GM20000 (cell line): ENCODE data around the gene GH2.
A peak's percentile ranks its signal among the peaks of the same experiment; 100 is the strongest.

Experiments
- DNase-seq: peaks from one replicate; pipeline ENCODE4 v3.0.0; 2012; ENCODE audit warnings: low spot score
- CTCF ChIP-seq: IDR thresholded peaks from 2 replicates; pipeline ENCODE4 v1.5.1; 2012; ENCODE audit warnings: mild to moderate bottlenecking, control low read depth; ENCODE audit errors: extremely low read depth, missing control alignments

The GH2 gene

GRCh38 chr17:63847525-63848249 lies 34.1 kb downstream of the GH2 start:
- no peak for DNase-seq
- no peak for TF ChIP-seq CTCF

- DNase-seq = no peak
- no peak for TF ChIP-seq CTCF
Measured at GRCh38 chr17:63845509-63845908, 36.2 kb downstream of the GH2 start.

GRCh38 chr17:63843910-63844677 lies 37.6 kb downstream of the GH2 start:
- no peak for TF ChIP-seq CTCF
- DNase-seq = no peak

- peak; percentile 62 for DNase-seq
Measured at GRCh38 chr17:63843387-63843888, 38.3 kb downstream of the GH2 start.

- peak; percentile 98 for DNase-seq
- TF ChIP-seq CTCF = no peak
Measured at GRCh38 chr17:63842540-63843386, 39.0 kb downstream of the GH2 start, which contains the start of gene SMARCD2. Gene SMARCD2, minus strand, starts transcription at chr17:63842685. Its CDS starts 11 bp downstream, at chr17:63842674.

- no peak for TF ChIP-seq CTCF
- DNase-seq = no peak
Measured at GRCh38 chr17:63842173-63842539, 39.6 kb downstream of the GH2 start.

- no peak for TF ChIP-seq CTCF
- DNase-seq = peak; percentile 23
Measured at GRCh38 chr17:63841350-63842172, 40.2 kb downstream of the GH2 start.
